Neural cell (in vitro differentiated cells): ENCODE data around the gene TRPM2.
"Not testable (repeated sequence)": the region's sequence is repeated elsewhere in the genome, so short reads cannot be mapped to it uniquely, and the experiment has no call there.

Experiments
- EZH2 ChIP-seq: fragments of 200-600, 300-800 bp; shearing (Covaris generic), sonication (generic); IDR thresholded peaks from 2 replicates; pipeline ENCODE4 v1.6.1; 2014; ENCODE audit warnings: antibody characterized with exemption, low read length, borderline replicate concordance, mild to moderate bottlenecking; ENCODE audit not compliant: insufficient read depth, poor library complexity, severe bottlenecking
- MXI1 ChIP-seq: fragments of 450-650 bp; conservative IDR thresholded peaks from 2 replicates; pipeline ENCODE4 v1.6.1; 2014; ENCODE audit warnings: antibody characterized with exemption, mild to moderate bottlenecking; ENCODE audit not compliant: poor library complexity, severe bottlenecking
- POLR2AphosphoS5 ChIP-seq: IDR thresholded peaks from 2 replicates; pipeline ENCODE4 v1.6.1; 2012
- RAD21 ChIP-seq: fragments of 450-650 bp; conservative IDR thresholded peaks from 2 replicates; pipeline ENCODE4 v1.6.1; 2014; ENCODE audit warnings: antibody characterized with exemption, mild to moderate bottlenecking, moderate library complexity
- SMC3 ChIP-seq: fragments of 450-650 bp; conservative IDR thresholded peaks from 2 replicates; pipeline ENCODE4 v1.6.1; 2014; ENCODE audit warnings: antibody characterized with exemption, mild to moderate bottlenecking, moderate library complexity; ENCODE audit not compliant: poor library complexity
- TAF1 ChIP-seq: IDR thresholded peaks from 2 replicates; pipeline ENCODE4 v1.6.1; 2012; ENCODE audit warnings: low read depth
- TF ChIP-seq, protein P1 (sequence below): fragments of 450-650 bp; IDR thresholded peaks from 2 replicates; pipeline ENCODE4 v1.5.1; 2014; ENCODE audit warnings: antibody characterized with exemption, mild to moderate bottlenecking, moderate library complexity; ENCODE audit not compliant: poor library complexity, severe bottlenecking
- TF ChIP-seq, protein P2 (sequence below): IDR thresholded peaks from 2 replicates; pipeline ENCODE4 v1.6.1; 2012; ENCODE audit warnings: borderline replicate concordance

DNA sequence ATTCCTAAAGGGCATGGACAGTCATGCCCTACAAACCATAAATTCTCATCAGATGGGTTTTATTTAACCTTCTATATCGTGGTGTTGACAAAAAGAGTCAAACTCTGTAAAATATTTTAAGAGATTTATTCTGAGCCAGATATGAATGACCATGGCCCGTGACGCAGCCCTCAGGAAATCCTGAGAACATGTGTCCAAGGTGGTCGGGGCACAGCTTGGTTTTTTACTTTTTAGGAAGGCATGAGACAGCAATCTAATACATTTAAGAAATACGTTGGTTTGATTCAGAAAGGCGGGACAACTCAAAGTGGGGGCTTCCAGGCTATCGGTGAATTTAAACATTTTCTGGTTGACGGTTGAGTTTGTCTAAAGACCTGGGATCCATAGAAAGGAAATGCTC lies 10.4 kb upstream of the TRPM2 start:
- TF ChIP-seq POLR2AphosphoS5, RAD21, EZH2, TAF1, SMC3, MXI1: not testable (repeated sequence)
- TF ChIP-seq, protein P1, sequence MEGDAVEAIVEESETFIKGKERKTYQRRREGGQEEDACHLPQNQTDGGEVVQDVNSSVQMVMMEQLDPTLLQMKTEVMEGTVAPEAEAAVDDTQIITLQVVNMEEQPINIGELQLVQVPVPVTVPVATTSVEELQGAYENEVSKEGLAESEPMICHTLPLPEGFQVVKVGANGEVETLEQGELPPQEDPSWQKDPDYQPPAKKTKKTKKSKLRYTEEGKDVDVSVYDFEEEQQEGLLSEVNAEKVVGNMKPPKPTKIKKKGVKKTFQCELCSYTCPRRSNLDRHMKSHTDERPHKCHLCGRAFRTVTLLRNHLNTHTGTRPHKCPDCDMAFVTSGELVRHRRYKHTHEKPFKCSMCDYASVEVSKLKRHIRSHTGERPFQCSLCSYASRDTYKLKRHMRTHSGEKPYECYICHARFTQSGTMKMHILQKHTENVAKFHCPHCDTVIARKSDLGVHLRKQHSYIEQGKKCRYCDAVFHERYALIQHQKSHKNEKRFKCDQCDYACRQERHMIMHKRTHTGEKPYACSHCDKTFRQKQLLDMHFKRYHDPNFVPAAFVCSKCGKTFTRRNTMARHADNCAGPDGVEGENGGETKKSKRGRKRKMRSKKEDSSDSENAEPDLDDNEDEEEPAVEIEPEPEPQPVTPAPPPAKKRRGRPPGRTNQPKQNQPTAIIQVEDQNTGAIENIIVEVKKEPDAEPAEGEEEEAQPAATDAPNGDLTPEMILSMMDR = not testable (repeated sequence)
- TF ChIP-seq, protein P2, sequence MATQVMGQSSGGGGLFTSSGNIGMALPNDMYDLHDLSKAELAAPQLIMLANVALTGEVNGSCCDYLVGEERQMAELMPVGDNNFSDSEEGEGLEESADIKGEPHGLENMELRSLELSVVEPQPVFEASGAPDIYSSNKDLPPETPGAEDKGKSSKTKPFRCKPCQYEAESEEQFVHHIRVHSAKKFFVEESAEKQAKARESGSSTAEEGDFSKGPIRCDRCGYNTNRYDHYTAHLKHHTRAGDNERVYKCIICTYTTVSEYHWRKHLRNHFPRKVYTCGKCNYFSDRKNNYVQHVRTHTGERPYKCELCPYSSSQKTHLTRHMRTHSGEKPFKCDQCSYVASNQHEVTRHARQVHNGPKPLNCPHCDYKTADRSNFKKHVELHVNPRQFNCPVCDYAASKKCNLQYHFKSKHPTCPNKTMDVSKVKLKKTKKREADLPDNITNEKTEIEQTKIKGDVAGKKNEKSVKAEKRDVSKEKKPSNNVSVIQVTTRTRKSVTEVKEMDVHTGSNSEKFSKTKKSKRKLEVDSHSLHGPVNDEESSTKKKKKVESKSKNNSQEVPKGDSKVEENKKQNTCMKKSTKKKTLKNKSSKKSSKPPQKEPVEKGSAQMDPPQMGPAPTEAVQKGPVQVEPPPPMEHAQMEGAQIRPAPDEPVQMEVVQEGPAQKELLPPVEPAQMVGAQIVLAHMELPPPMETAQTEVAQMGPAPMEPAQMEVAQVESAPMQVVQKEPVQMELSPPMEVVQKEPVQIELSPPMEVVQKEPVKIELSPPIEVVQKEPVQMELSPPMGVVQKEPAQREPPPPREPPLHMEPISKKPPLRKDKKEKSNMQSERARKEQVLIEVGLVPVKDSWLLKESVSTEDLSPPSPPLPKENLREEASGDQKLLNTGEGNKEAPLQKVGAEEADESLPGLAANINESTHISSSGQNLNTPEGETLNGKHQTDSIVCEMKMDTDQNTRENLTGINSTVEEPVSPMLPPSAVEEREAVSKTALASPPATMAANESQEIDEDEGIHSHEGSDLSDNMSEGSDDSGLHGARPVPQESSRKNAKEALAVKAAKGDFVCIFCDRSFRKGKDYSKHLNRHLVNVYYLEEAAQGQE = not testable (repeated sequence)
